ENCODE results near the gene MBNL2.
"Not testable (repeated sequence)": the region's sequence is repeated elsewhere in the genome, so short reads cannot be mapped to it uniquely, and the experiment has no call there.

Gene MBNL2

GRCh38 chr13:97347255-97347932, 125.3 kb downstream of the MBNL2 start:
- DNase-seq (ENCODE audit: low read depth in 2 of 2), result no peak

GRCh38 chr13:97348569-97349100, 126.5 kb downstream of the MBNL2 start:
- no peak for DNase-seq (ENCODE audit: low read depth in 2 of 2)

DNA sequence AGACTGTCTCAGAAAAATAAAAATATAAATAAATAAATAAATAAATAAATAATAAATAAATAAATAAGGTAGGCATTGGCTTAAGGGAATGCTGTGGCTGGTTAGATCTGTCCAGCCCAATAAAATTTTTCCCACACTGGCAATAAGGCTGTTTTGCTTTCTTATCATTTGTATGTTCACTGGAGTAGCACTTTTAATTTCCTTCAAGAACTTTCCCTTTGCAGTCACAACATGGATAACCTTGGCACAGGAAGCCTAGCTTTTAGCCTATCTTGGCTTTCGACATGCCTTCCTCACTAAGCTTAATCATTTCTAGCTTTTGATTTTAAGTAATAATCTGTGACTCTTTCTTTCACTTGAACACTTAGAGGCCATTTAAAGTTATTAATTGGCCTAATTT, 129.9 kb downstream of the MBNL2 start:
- not testable (repeated sequence) for DNase-seq (ENCODE audit: low read depth in 2 of 2)

DNA sequence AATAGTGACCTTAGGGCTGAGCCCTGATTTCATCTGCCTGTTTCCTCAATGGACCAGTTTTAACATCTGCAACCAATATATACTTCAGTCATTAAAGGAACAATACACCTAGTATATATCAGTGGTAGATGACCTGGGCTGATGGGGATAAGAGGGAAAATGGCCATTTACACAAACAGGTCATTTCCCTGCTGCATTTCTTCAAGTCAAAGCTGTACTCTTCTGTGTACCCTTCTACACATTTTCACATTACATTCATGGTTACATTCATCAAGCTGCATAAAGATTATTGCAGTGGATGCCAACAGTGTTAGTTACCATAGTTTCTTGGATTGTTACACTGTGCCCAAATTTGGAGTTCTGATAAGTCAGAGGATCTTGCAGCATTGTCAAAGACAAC, 130.7 kb downstream of the MBNL2 start:
- no peak for DNase-seq (ENCODE audit: low read depth in 2 of 2)

- DNase-seq (ENCODE audit: low read depth in 2 of 2), result no peak
Observed at GRCh38 chr13:97353927-97354675, 132.0 kb downstream of the MBNL2 start.

- no peak for DNase-seq (ENCODE audit: low read depth in 2 of 2)
Observed at GRCh38 chr13:97354808-97355207, 132.7 kb downstream of the MBNL2 start.

DNA sequence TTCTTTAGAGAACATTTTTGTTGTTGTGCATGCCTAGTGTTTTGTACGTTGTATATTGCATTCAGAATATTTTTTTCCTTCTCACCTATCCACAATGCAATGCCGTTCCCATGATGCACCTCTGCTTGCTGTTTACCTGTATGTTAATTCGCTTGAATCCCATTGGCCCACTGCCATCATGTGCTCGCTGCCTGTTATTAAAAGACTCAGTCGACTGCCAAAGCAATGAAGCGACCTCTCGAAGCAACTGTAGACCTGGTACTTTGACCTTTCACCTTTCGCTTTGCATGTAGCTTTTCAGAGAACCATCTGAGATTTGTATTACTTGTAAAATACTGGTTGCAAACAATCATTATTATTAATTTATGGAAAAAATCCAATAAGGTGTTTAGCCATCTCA, 134.5 kb downstream of the MBNL2 start:
- DNase-seq (ENCODE audit: low read depth in 2 of 2), result no peak

- DNase-seq (ENCODE audit: low read depth in 2 of 2), result peak; percentile 7 to 23
Observed at GRCh38 chr13:97359181-97360057, 137.3 kb downstream of the MBNL2 start.

- no peak for DNase-seq (ENCODE audit: low read depth in 2 of 2)
Observed at GRCh38 chr13:97360610-97361009, 138.5 kb downstream of the MBNL2 start.

DNA sequence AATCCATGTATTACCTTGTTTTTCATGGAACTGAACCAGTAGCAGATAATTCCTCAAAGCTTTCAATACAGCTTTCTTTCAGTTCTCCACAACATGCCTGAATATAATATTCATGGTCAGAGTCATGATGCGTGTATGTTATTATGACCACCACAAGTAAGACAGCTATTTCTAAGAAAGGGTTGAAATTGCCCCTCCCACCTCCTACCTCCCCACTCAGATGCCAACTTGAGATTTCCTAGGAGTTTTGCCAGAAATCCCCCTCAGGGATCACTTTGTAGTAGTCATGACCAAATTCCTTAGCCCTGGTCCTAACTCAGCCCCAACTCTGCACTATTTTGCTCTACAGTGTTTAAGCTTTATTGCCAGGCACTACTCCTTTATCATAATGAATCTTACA, 141.9 kb downstream of the MBNL2 start:
- DNase-seq (ENCODE audit: low read depth in 2 of 2), result no peak

DNA sequence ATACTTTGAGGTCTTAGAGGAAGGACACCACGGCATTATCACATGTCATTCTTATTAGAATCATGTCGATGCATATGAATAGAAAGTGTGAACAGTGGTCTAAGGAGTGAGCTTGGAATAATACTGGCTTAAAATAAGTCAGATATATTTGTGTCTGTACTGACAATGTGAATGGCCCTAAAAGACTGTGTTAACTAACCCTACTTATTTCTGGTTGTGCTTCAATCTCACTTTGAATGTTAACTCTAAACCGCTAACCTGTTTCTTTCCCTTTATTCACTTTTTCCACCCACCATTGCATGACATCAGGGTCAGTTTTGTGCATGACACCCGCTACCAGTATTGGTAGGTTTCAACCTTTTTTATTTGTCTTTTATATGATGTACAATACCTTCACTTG, 142.7 kb downstream of the MBNL2 start:
- DNase-seq (ENCODE audit: low read depth in 2 of 2), result no peak

GRCh38 chr13:97366172-97366688, 144.1 kb downstream of the MBNL2 start:
- DNase-seq (ENCODE audit: low read depth in 2 of 2), result no peak

DNA sequence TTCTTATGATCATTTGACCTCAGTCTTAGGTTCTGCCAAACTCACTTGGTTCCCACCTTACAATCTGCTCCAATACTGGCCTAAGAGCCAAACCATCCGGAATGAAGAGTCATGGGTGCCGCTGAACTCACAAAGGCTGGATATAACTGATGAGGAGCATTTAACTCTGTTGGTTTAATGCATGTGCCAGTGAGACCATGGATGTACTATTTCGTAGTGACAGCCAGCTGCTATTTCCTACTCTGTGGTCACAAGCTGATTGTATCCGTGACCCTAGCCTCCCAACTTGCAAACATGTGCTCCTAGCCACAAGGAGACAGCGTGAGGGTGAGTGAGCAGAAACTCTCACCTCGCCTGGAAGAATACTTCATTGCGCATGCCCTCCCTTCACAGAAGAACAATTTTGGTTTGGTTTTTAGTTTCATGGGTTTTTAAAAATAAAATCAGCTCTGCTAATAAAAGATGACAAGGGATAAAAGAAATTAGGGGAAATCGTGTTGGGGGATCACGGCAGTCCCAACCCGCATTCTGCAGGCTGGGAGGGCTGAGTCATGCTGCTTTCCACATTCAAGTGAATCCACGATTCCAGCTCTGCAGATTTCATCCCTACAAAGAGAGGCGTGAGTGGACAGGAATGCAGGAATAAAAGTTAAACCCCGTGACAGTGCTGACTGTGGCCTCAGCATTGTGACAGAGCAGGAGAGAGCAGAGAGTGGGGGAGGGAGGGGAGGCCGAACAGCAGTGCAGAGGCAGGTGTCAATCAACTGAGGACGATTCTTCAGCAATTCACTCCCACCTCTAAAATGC, 145.1 kb downstream of the MBNL2 start:
- DNase-seq (ENCODE audit: low read depth in 2 of 2), result no peak

GRCh38 chr13:97369261-97369893, 147.2 kb downstream of the MBNL2 start:
- no peak for DNase-seq (ENCODE audit: low read depth in 2 of 2)

DNA sequence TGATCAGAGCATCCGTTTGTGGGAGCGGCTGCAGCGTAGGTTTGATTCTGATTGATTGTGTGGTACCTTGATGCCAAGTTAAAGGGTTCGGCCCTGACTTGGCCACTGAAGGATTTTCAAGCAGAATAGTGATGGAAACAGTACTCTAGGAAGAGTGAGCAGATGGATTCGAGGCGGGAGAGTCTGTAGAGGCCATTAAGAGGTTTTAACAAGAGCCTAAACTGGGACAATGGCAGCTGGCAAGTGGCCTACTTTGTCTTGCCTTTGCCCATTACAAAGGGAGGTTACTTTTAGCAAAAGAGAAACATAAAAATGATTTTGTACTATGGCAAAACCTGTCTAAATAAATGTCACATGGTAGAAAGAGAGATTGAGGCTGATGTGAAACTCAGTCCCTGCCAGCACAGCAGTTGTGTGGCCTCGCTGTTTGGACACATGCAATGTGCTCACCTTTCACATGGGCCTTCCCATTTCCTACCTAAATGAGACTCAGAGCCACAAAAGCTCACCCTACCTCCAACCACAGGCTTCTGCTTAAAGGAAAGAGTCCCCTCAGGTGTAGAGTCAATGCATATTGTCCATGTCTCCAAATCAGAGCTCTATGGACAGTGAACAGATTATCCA, 149.5 kb downstream of the MBNL2 start:
- DNase-seq (ENCODE audit: low read depth in 2 of 2), result no peak

DNA sequence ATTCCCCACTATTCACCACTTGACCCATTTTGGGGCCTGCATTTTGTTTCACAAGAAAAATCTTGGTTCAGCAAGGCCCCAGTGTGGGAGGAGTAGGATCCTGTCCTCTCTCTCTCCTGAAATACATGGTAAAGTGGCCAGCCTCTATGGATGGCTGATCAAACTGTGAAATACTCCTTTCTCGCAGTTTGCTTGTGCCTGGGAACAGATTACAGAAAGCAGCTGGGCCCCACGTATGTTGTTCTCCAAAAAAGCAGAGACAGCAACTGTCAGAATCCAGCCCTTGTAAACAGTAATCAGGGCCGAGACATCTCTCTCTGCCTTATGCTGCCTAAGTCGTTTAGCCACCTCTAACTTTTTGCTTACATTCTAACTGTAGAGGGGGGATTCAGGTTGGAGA, 150.8 kb downstream of the MBNL2 start:
- no peak for DNase-seq (ENCODE audit: low read depth in 2 of 2)

- DNase-seq (ENCODE audit: low read depth in 2 of 2), result no peak
Observed at GRCh38 chr13:97373787-97374186, 151.7 kb downstream of the MBNL2 start.

DNA sequence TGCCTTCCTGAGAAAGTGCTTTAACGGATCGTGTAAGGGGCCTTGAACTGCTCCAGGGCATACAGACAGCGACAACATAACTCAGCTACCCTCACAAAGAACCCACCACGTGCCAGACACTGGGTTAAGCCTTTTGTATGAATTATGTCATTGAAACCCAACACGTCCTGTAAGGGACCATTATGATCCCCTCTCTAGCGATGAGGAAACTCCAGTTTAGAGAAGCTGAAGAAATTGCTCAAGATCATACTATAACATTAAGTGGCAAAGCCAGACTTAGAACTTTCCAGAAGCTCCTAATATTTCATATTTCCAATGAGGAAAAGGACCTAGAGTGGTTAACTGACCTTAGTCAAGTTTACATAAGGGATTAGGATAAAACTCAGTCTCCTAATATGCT, 154.8 kb downstream of the MBNL2 start:
- no peak for DNase-seq (ENCODE audit: low read depth in 2 of 2)

DNA sequence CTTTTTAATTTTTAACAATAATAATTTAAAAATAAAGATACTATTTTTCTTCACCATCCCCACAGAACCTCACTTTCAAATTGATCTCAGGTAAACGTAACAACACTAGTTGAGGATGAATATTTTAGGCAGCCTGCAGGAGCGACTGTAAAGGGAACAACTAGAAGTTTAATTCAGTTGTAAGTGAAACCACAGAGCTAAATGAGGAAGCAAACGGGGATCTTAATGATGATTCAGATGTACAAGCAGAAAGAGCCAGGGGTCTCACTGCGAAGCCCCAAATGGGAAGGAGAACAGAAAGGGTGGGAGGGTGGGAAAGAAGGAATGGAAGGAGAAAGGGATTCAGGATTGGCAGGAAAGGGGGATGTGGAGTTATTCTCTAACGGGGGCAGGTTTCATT, 157.3 kb downstream of the MBNL2 start:
- DNase-seq (ENCODE audit: low read depth in 2 of 2), result no peak

DNA sequence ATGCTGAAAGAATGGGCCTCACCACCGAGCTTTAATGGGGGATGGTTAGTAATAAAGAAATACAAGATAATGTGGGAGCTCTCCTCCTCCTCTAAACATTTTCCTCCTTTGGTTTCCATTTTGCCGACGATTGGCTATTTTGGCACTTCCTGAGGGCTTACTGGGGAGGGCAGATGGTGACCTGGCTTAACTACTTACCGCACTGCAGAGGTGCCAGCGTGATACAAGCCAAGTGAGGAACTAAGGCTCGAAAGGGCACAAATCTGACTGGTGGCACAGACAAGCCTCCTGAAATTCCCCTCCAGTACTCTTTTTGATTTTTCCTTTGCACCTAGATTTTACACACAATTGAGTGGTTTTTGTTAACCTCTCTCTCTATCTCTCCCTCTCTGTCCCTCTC, 158.6 kb downstream of the MBNL2 start:
- DNase-seq (ENCODE audit: low read depth in 2 of 2), result no peak

All from stimulated activated CD4-positive, alpha-beta T cell treated with anti-CD3 and anti-CD28 coated beads, Interleukin-15, amount 100 ng/mL, for 48 hours (primary cell).